ENCODE data around the gene SPTAN1.
"Not testable (repeated sequence)": the region's sequence is repeated elsewhere in the genome, so short reads cannot be mapped to it uniquely, and the experiment has no call there.

SPTAN1 gene

GRCh38 chr9:128657344-128657704 is 104.9 kb downstream of the SPTAN1 start:
- DNase-seq (ENCODE audit: low read depth in 1 of 2, low spot score in 1 of 2), result no peak

DNA sequence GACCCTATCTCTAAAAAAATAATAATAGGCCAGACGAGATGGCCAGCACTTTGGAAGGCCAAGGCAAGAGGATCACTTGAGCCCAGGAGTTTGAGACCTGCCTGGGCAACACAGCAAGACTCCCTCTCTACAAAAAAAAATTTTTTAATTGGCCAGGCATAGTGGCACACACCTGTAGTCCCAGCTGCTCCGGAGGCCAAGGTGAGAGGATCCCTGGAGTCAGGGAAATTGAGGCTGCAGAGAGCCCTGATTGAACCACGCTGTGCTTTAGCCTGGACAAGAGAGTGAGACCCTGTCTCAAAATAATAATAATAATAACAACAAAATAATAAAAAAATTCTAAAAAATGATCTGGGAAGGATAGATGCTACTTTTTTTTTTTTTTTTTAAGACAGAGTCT is 105.4 kb downstream of the SPTAN1 start:
- no peak for DNase-seq (ENCODE audit: low read depth in 1 of 2, low spot score in 1 of 2)

GRCh38 chr9:128666481-128666941 is 114.1 kb downstream of the SPTAN1 start:
- DNase-seq (ENCODE audit: low read depth in 1 of 2, low spot score in 1 of 2), result not testable (repeated sequence)

DNA sequence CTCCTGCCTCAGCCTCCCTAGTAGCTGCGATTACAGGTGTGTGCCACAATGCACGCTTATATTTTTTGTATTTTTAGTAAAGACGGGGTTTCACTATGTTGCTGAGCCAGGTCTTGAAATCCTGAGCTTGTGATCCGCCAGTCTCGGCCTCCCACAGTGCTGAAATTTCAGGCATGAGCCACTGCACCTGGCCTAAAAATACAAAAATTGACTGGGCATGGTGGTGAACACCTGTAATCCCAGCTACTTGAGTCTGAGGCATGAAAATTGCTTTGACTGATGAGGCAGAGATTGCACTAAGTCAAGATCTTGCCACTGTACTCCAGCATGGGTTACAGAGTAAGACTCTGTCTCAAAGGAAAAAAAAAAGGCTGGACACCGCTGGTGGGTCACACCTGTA is 117.4 kb downstream of the SPTAN1 start:
- no peak for DNase-seq (ENCODE audit: low read depth in 1 of 2, low spot score in 1 of 2)

- no peak for DNase-seq (ENCODE audit: low read depth in 1 of 2, low spot score in 1 of 2)
Observed at GRCh38 chr9:128675382-128675781, 123.0 kb downstream of the SPTAN1 start.

DNA sequence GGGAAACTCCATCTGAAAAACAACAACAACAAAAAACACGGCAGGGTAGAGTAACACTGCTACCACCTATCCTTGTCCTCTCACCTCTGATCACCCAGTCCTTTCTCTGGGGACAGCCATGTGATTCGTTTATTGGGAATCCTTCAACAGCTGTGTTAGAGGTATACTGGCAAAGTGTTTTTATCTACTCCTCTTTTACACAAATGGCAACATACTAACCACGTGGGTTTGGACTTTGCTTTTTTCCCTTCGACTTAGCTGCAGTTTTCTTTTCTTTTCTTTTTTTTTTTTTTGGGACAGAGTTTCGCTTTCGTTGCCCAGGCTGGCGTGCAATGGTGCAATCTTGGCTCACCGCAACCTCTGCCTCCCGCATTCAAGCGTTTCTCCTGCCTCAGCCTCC is 125.4 kb downstream of the SPTAN1 start:
- DNase-seq (ENCODE audit: low read depth in 1 of 2, low spot score in 1 of 2), result no peak
